Activated T-helper 17 cell treated with anti-CD3 and anti-CD28 coated beads, Interleukin-2, amount 50 U/mL, for 72 hours (primary cell): ENCODE data around the gene BLCAP. TPM values are rescaled to one million over a fixed set of nuclear protein-coding genes. Genes with fewer than 3 reads are reported as not detected.
"Not testable (repeated sequence)": the region's sequence is repeated elsewhere in the genome, so short reads cannot be mapped to it uniquely, and the experiment has no call there.

Experiments used
- ATAC-seq: fragments of 150-1000 bp; cut with Tn5 transposase; replicated peaks from 2 replicates; pipeline ENCODE4 v1.10.0; 2021; ENCODE audit warnings: mild to moderate bottlenecking, moderate library complexity
- H3K27ac Mint-ChIP-seq: one replicate; pipeline ENCODE4 v1.8.0; 2022; ENCODE audit warnings: mixed read lengths
- H3K27me3 Mint-ChIP-seq: one replicate; pipeline ENCODE4 v1.8.0; 2022; ENCODE audit warnings: mixed read lengths
- H3K36me3 Mint-ChIP-seq: one replicate; pipeline ENCODE4 v1.8.0; 2022; ENCODE audit warnings: low read depth, mild to moderate bottlenecking, mixed read lengths
- H3K4me1 Mint-ChIP-seq: one replicate; pipeline ENCODE4 v1.8.0; 2022; ENCODE audit warnings: mixed read lengths
- H3K4me3 Mint-ChIP-seq: one replicate; pipeline ENCODE4 v1.8.0; 2022; ENCODE audit warnings: mild to moderate bottlenecking, mixed read lengths
- H3K9me3 Mint-ChIP-seq: one replicate; pipeline ENCODE4 v1.8.0; 2022; ENCODE audit warnings: mixed read lengths
- total RNA-seq, 2 donors: library from RNA; stranded (reverse); gene quantifications; one replicate each; pipeline ENCODE4 v1.2.3, GENCODE V29; 2022

BLCAP gene
- total RNA-seq, 2 donors from 2014 or later, result 21.6 to 30.0 TPM

GRCh38 chr20:37479925-37480691 is 47.6 kb downstream of the BLCAP start:
- ATAC-seq, result no peak
- Mint-ChIP-seq H3K36me3 (no peaks in the 10 kb centered on the region), H3K27ac (no peak overlapping the region), H3K4me3 (no peak overlapping the region), H3K27me3 (peaks cover 14% of the 10 kb centered on the region), H3K9me3 (peaks cover 3% of the 10 kb centered on the region), H3K4me1 (no peaks in the 10 kb centered on the region)

GRCh38 chr20:37479266-37479665 is 48.4 kb downstream of the BLCAP start:
- no peaks in the 10 kb centered on the region for H3K4me1 Mint-ChIP-seq
- H3K27ac Mint-ChIP-seq, result no peak overlapping the region
- peaks cover 17% of the 10 kb centered on the region for H3K27me3 Mint-ChIP-seq
- ATAC-seq, result no peak
- peaks cover 3% of the 10 kb centered on the region for H3K9me3 Mint-ChIP-seq
- no peaks in the 10 kb centered on the region for H3K36me3 Mint-ChIP-seq
- no peak overlapping the region for H3K4me3 Mint-ChIP-seq

GRCh38 chr20:37477041-37477440 is 50.6 kb downstream of the BLCAP start:
- Mint-ChIP-seq H3K27ac (no peak overlapping the region), H3K4me3 (no peak overlapping the region), H3K36me3 (no peaks in the 10 kb centered on the region), H3K4me1 (no peaks in the 10 kb centered on the region), H3K9me3 (peaks cover 3% of the 10 kb centered on the region), H3K27me3 (peaks cover 17% of the 10 kb centered on the region)
- no peak for ATAC-seq

GRCh38 chr20:37475252-37475651 is 52.4 kb downstream of the BLCAP start:
- peaks cover 3% of the 10 kb centered on the region for H3K9me3 Mint-ChIP-seq
- H3K27ac Mint-ChIP-seq, result no peak overlapping the region
- no peak for ATAC-seq
- H3K36me3 Mint-ChIP-seq, result no peaks in the 10 kb centered on the region
- H3K4me1 Mint-ChIP-seq, result no peaks in the 10 kb centered on the region
- no peak overlapping the region for H3K4me3 Mint-ChIP-seq
- peaks cover 13% of the 10 kb centered on the region for H3K27me3 Mint-ChIP-seq

GRCh38 chr20:37474386-37474785 is 53.3 kb downstream of the BLCAP start:
- H3K36me3 Mint-ChIP-seq, result no peaks in the 10 kb centered on the region

GRCh38 chr20:37473249-37474000 is 54.3 kb downstream of the BLCAP start:
- peaks cover 7% of the 10 kb centered on the region for H3K27me3 Mint-ChIP-seq
- no peak for ATAC-seq
- H3K4me1 Mint-ChIP-seq, result no peaks in the 10 kb centered on the region
- H3K4me3 Mint-ChIP-seq, result no peak overlapping the region
- H3K27ac Mint-ChIP-seq, result no peak overlapping the region
- no peaks in the 10 kb centered on the region for H3K36me3 Mint-ChIP-seq
- peaks cover 3% of the 10 kb centered on the region for H3K9me3 Mint-ChIP-seq

More at GRCh38 chr20:37474386-37474785, 53.3 kb downstream of the BLCAP start:
- Mint-ChIP-seq H3K9me3 (peaks cover 3% of the 10 kb centered on the region), H3K27me3 (peaks cover 7% of the 10 kb centered on the region), H3K27ac (no peak overlapping the region), H3K4me1 (no peaks in the 10 kb centered on the region), H3K4me3 (no peak overlapping the region)
- no peak for ATAC-seq

- ATAC-seq, H3K27ac Mint-ChIP-seq, H3K4me3 Mint-ChIP-seq, H3K27me3 Mint-ChIP-seq, H3K4me1 Mint-ChIP-seq, H3K9me3 Mint-ChIP-seq, H3K36me3 Mint-ChIP-seq: not testable (repeated sequence)
Measured at GRCh38 chr20:37472435-37472834, 55.2 kb downstream of the BLCAP start.

- Mint-ChIP-seq H3K9me3 (peaks cover 3% of the 10 kb centered on the region), H3K4me3 (no peak overlapping the region), H3K27ac (no peak overlapping the region), H3K36me3 (no peaks in the 10 kb centered on the region), H3K27me3 (peaks cover 6% of the 10 kb centered on the region), H3K4me1 (no peaks in the 10 kb centered on the region)
- no peak for ATAC-seq
Measured at GRCh38 chr20:37471741-37472235, 55.9 kb downstream of the BLCAP start.

GRCh38 chr20:37470190-37470589 is 57.5 kb downstream of the BLCAP start:
- H3K27ac Mint-ChIP-seq, H3K4me3 Mint-ChIP-seq, H3K9me3 Mint-ChIP-seq, H3K27me3 Mint-ChIP-seq, H3K36me3 Mint-ChIP-seq, H3K4me1 Mint-ChIP-seq, ATAC-seq: not testable (repeated sequence)

- Mint-ChIP-seq H3K4me3 (no peak overlapping the region), H3K36me3 (no peaks in the 10 kb centered on the region), H3K4me1 (peaks cover 6% of the 10 kb centered on the region), H3K27ac (no peak overlapping the region), H3K9me3 (no peaks in the 10 kb centered on the region), H3K27me3 (peaks cover 8% of the 10 kb centered on the region)
- no peak for ATAC-seq
Measured at GRCh38 chr20:37469531-37469930, 58.1 kb downstream of the BLCAP start.

- H3K9me3 Mint-ChIP-seq, result no peaks in the 10 kb centered on the region
- peaks cover 10% of the 10 kb centered on the region for H3K27me3 Mint-ChIP-seq
- ATAC-seq, result no peak
- H3K4me3 Mint-ChIP-seq, result no peak overlapping the region
- peaks cover 6% of the 10 kb centered on the region for H3K4me1 Mint-ChIP-seq
- no peaks in the 10 kb centered on the region for H3K36me3 Mint-ChIP-seq
- no peak overlapping the region for H3K27ac Mint-ChIP-seq
Measured at GRCh38 chr20:37468886-37469285, 58.8 kb downstream of the BLCAP start.

Other genes with a start within 250 kb of the BLCAP start
- gene MANBAL, start 238.2 kb downstream of the BLCAP start, total RNA-seq, result 10 to 100 TPM; 10.5 to 14.0 TPM
- 1 to 10 TPM; 5.1 to 6.4 TPM for gene SRC, start 181.7 kb downstream of the BLCAP start, total RNA-seq
- under 1 TPM in 1 of 2 donors, not detected in 1; 0.66 TPM for gene NNAT, start 6.6 kb downstream of the BLCAP start, total RNA-seq
- 10 to 100 TPM; 59.0 to 91.3 TPM for gene CTNNBL1, start 166.2 kb upstream of the BLCAP start, total RNA-seq